T-cell (primary cell): Measurements from ENCODE around the gene CDHR2. TPM values are rescaled to one million over a fixed set of nuclear protein-coding genes. Genes with fewer than 3 reads are reported as not detected.
A peak's percentile ranks its signal among the peaks of the same experiment; 100 is the strongest.

Source experiments
- ATAC-seq, 4 experiments: fragments of 200-7000 bp in 3 of 4; fragments of 150-1000 bp in 1 of 4; cut with Tn5 transposase; replicated peaks in 1 of 4; 1 replicate in 3 of 4; 2 replicates in 1 of 4; pipeline ENCODE4 v1.10.0; 2021; ENCODE audit warnings: moderate library complexity in 3 of 4, mild to moderate bottlenecking in 2 of 4, moderate number of reproducible peaks in 1 of 4
- CTCF ChIA-PET, 2 donors: fragments of 300-600 bp; sonication (Branson Sonifier 250); formaldehyde crosslinking; loops; one replicate each; lab custom pipeline; 2022; ENCODE audit warnings: antibody characterized with exemption in 2 of 2; lab: Charles Lee
- POLR2A ChIA-PET, 2 donors: fragments of 300-600 bp; sonication (Branson Sonifier 250); formaldehyde crosslinking; loops; one replicate each; lab custom pipeline; 2022; ENCODE audit warnings: antibody characterized with exemption in 2 of 2; lab: Charles Lee
- DNase-seq, 35 experiments: peaks; one replicate each; pipeline versions ENCODE4 v3.0.0 to v3.0.0-alpha.2; 2013 to 2023
- H3K27ac ChIP-seq: one replicate; pipeline ENCODE4 v1.5.1; 2013; ENCODE audit warnings: low read length
- H3K27me3 ChIP-seq, 2 experiments: replicated peaks in 1 of 2; 1 replicate in 1 of 2; 2 replicates in 1 of 2; pipeline versions ENCODE4 v1.6.1 to v1.7.0; 2013; ENCODE audit warnings: low read length in 1 of 2, mixed read lengths in 1 of 2; ENCODE audit not compliant: control insufficient read depth in 2 of 2, insufficient read depth in 2 of 2; ENCODE audit errors: extremely low read depth in 1 of 2
- H3K36me3 ChIP-seq, 2 donors: 1 replicate in 1 of 2; 2 replicates in 1 of 2; pipeline versions ENCODE4 v1.6.1 to v1.7.0; 2013; ENCODE audit warnings: low read length in 1 of 2; ENCODE audit not compliant: control insufficient read depth in 2 of 2, insufficient read depth in 1 of 2; ENCODE audit errors: extremely low read depth in 1 of 2
- H3K4me1 ChIP-seq, 2 experiments: 1 replicate in 1 of 2; 2 replicates in 1 of 2; pipeline versions ENCODE4 v1.6.1 to v1.7.0; 2013; ENCODE audit warnings: low read length in 2 of 2, mixed read lengths in 1 of 2; ENCODE audit not compliant: insufficient read depth in 2 of 2, control insufficient read depth in 1 of 2; ENCODE audit errors: extremely low read depth in 1 of 2
- H3K4me3 ChIP-seq, 2 donors: 1 replicate in 1 of 2; 2 replicates in 1 of 2; pipeline versions ENCODE4 v1.5.1 to v1.7.0; 2013; ENCODE audit warnings: mild to moderate bottlenecking in 2 of 2, low read length in 1 of 2, moderate library complexity in 1 of 2; ENCODE audit not compliant: control insufficient read depth in 1 of 2; ENCODE audit errors: extremely low read depth in 1 of 2
- H3K9me3 ChIP-seq: 2 replicates; pipeline ENCODE4 v1.7.0; 2013
- H3K27ac Mint-ChIP-seq, 2 donors: one replicate each; pipeline ENCODE4 v1.8.0; 2020 to 2021; ENCODE audit warnings: mild to moderate bottlenecking in 2 of 2, mixed read lengths in 2 of 2
- H3K27me3 Mint-ChIP-seq, 2 donors: one replicate each; pipeline ENCODE4 v1.8.0; 2021 to 2022; ENCODE audit warnings: mixed read lengths in 2 of 2
- H3K36me3 Mint-ChIP-seq: one replicate; pipeline ENCODE4 v1.8.0; 2021; ENCODE audit warnings: mixed read lengths
- H3K4me1 Mint-ChIP-seq, 3 donors: one replicate each; pipeline ENCODE4 v1.8.0; 2020 to 2022; ENCODE audit warnings: mixed read lengths in 3 of 3, mild to moderate bottlenecking in 1 of 3
- H3K4me3 Mint-ChIP-seq, 3 donors: one replicate each; pipeline ENCODE4 v1.8.0; 2020 to 2022; ENCODE audit warnings: mild to moderate bottlenecking in 3 of 3, mixed read lengths in 3 of 3, moderate library complexity in 3 of 3
- H3K9me3 Mint-ChIP-seq, 3 donors: one replicate each; pipeline ENCODE4 v1.8.0; 2020 to 2022; ENCODE audit warnings: mixed read lengths in 3 of 3
- WGBS: methylation state at CpG from one replicate; pipeline ENCODE4 v1.1.5; 2013; ENCODE audit warnings: missing lambda C conversion rate; ENCODE audit not compliant: insufficient coverage; 5-methylcytosine and 5-hydroxymethylcytosine counted together
- total RNA-seq, 35 experiments: library from RNA in 6 of 35; stranded (reverse) in 6 of 35; fragments of 120-200 nt in 1 of 35; gene quantifications; one replicate each; pipeline versions ENCODE4 v1.2.1 to v1.2.4 and lab custom pipeline; 2013 to 2026

Gene CDHR2
- total RNA-seq, 5 donors from 2014 or later (not counting 1 experiment from before 2014, with no cell fraction given) = 1.6 to 3.1 (median 2.8) TPM

GRCh38 chr5:176508603-176509002 lies 40.5 kb upstream of the CDHR2 start:
- no peak for DNase-seq
- H3K27me3 Mint-ChIP-seq = no peaks in the 10 kb centered on the region
- H3K36me3 Mint-ChIP-seq = peaks cover 41% of the 10 kb centered on the region
- ChIA-PET CTCF (no interaction called here), POLR2A (no interaction called here)
- H3K4me1 ChIP-seq = no peaks in the 10 kb centered on the region
- H3K36me3 ChIP-seq = peaks cover 9 to 43% of the 10 kb centered on the region in 2 donors
- 91% methylated on average over 2 of the region's 4 CpGs for WGBS
- peaks cover 1 to 5% (median 3%) of the 10 kb centered on the region in 3 donors for H3K4me1 Mint-ChIP-seq
- no peak for ATAC-seq
- no peak overlapping the region for H3K4me3 Mint-ChIP-seq
- no peak overlapping the region for H3K27ac ChIP-seq
- no peak overlapping the region for H3K4me3 ChIP-seq
- H3K27me3 ChIP-seq = no peaks in the 10 kb centered on the region
- no peaks in the 10 kb centered on the region for H3K9me3 ChIP-seq
- H3K27ac Mint-ChIP-seq = peak overlapping the region in 1 of 2 donors; percentile 19
- H3K9me3 Mint-ChIP-seq = no peaks in the 10 kb centered on the region

- Mint-ChIP-seq H3K4me1 (peaks cover 13 to 24% (median 19%) of the 10 kb centered on the region in 3 donors), H3K36me3 (peaks cover 4% of the 10 kb centered on the region), H3K9me3 (no peaks in the 10 kb centered on the region), H3K27ac (peak overlapping the region in 1 of 2 donors; percentile 0), H3K4me3 (no peak overlapping the region), H3K27me3 (no peaks in the 10 kb centered on the region)
- ATAC-seq (no peak), DNase-seq (no peak)
- peaks cover 5 to 9% of the 10 kb centered on the region in 2 donors for H3K36me3 ChIP-seq
- H3K4me1 ChIP-seq = peaks cover 3 to 14% of the 10 kb centered on the region in 2 experiments
- WGBS = 98% methylated on average over 9 of the region's 12 CpGs
- no peak overlapping the region for H3K27ac ChIP-seq
- no peaks in the 10 kb centered on the region for H3K27me3 ChIP-seq
- H3K9me3 ChIP-seq = no peaks in the 10 kb centered on the region
- ChIA-PET CTCF (no interaction called here), POLR2A (interaction anchor here in 1 of 2 donors (0.5 kb wide), 1 partner anchor 30 kb away, joined by 4 read pairs; no protein-coding TSS in a partner anchor)
- no peak overlapping the region for H3K4me3 ChIP-seq
These were observed 35.4 kb upstream of the CDHR2 start for GRCh38 chr5:176513788-176514187.

GRCh38 chr5:176514244-176514950 lies 34.7 kb upstream of the CDHR2 start:
- H3K27ac ChIP-seq = no peak overlapping the region
- ATAC-seq (no peak), DNase-seq (no peak)
- ChIA-PET POLR2A (interaction anchor here in 1 of 2 donors (0.5 kb wide), 1 partner anchor 29 kb away, joined by 4 read pairs; no protein-coding TSS in a partner anchor), CTCF (no interaction called here)
- Mint-ChIP-seq H3K27me3 (no peaks in the 10 kb centered on the region), H3K4me1 (peaks cover 13 to 24% (median 19%) of the 10 kb centered on the region in 3 donors), H3K36me3 (peaks cover 2% of the 10 kb centered on the region), H3K9me3 (no peaks in the 10 kb centered on the region), H3K4me3 (no peak overlapping the region), H3K27ac (peak overlapping the region in 1 of 2 donors; percentile 0)
- peaks cover 3 to 14% of the 10 kb centered on the region in 2 experiments for H3K4me1 ChIP-seq
- H3K9me3 ChIP-seq = no peaks in the 10 kb centered on the region
- 89% methylated on average over 9 of the region's 11 CpGs for WGBS
- peaks cover 2 to 7% of the 10 kb centered on the region in 2 donors for H3K36me3 ChIP-seq
- H3K4me3 ChIP-seq = no peak overlapping the region
- H3K27me3 ChIP-seq = no peaks in the 10 kb centered on the region

- no peak overlapping the region for H3K27ac Mint-ChIP-seq
- CTCF ChIA-PET = no interaction called here
- no peaks in the 10 kb centered on the region for H3K27me3 Mint-ChIP-seq
- no peak overlapping the region for H3K27ac ChIP-seq
- peaks cover 3 to 14% of the 10 kb centered on the region in 2 experiments for H3K4me1 ChIP-seq
- H3K27me3 ChIP-seq = no peaks in the 10 kb centered on the region
- H3K36me3 Mint-ChIP-seq = no peaks in the 10 kb centered on the region
- H3K36me3 ChIP-seq = no peaks in the 10 kb centered on the region
- H3K4me3 Mint-ChIP-seq = no peak overlapping the region
- ATAC-seq (no peak), DNase-seq (no peak)
- POLR2A ChIA-PET = no interaction called here
- no peak overlapping the region for H3K4me3 ChIP-seq
- H3K4me1 Mint-ChIP-seq = peaks cover 16 to 24% (median 19%) of the 10 kb centered on the region in 3 donors
- no peaks in the 10 kb centered on the region for H3K9me3 ChIP-seq
- WGBS = no CpG with 5 or more reads among the region's 4 CpGs
- no peaks in the 10 kb centered on the region for H3K9me3 Mint-ChIP-seq
These were observed 33.7 kb upstream of the CDHR2 start for GRCh38 chr5:176515396-176515795.

GRCh38 chr5:176517053-176517661 lies 32.0 kb upstream of the CDHR2 start:
- DNase-seq (peak in 1 of 35 experiments; percentile 43), ATAC-seq (no peak)
- H3K4me3 Mint-ChIP-seq = peak overlapping the region in 1 of 3 donors; percentile 6
- H3K27ac Mint-ChIP-seq = no peak overlapping the region
- no peaks in the 10 kb centered on the region for H3K27me3 Mint-ChIP-seq
- Histone ChIP-seq H3K4me1 (peaks cover 3 to 14% of the 10 kb centered on the region in 2 experiments), H3K27ac (no peak overlapping the region), H3K27me3 (no peaks in the 10 kb centered on the region), H3K4me3 (no peak overlapping the region), H3K36me3 (no peaks in the 10 kb centered on the region), H3K9me3 (no peaks in the 10 kb centered on the region)
- no peaks in the 10 kb centered on the region for H3K9me3 Mint-ChIP-seq
- WGBS = 42% methylated on average over 3 of the region's 7 CpGs
- no peaks in the 10 kb centered on the region for H3K36me3 Mint-ChIP-seq
- ChIA-PET CTCF (no interaction called here), POLR2A (interaction anchor here in 1 of 2 donors (0.6 kb wide), 1 partner anchor 20 kb away, joined by 3 read pairs; the partner anchor contains the start of gene RNF44)
- peaks cover 19 to 25% (median 22%) of the 10 kb centered on the region in 3 donors for H3K4me1 Mint-ChIP-seq

GRCh38 chr5:176519810-176520720 lies 29.1 kb upstream of the CDHR2 start:
- 77% methylated on average over 13 of the region's 16 CpGs for WGBS
- Histone ChIP-seq H3K36me3 (no peaks in the 10 kb centered on the region), H3K9me3 (no peaks in the 10 kb centered on the region), H3K4me3 (no peak overlapping the region), H3K4me1 (peaks cover 3 to 22% of the 10 kb centered on the region in 2 experiments), H3K27me3 (no peaks in the 10 kb centered on the region), H3K27ac (no peak overlapping the region)
- no peak for ATAC-seq
- ChIA-PET CTCF (no interaction called here), POLR2A (no interaction called here)
- no peak overlapping the region for H3K4me3 Mint-ChIP-seq
- H3K27ac Mint-ChIP-seq = no peak overlapping the region
- no peaks in the 10 kb centered on the region for H3K36me3 Mint-ChIP-seq
- no peaks in the 10 kb centered on the region for H3K27me3 Mint-ChIP-seq
- DNase-seq = no peak
- no peaks in the 10 kb centered on the region for H3K9me3 Mint-ChIP-seq
- H3K4me1 Mint-ChIP-seq = peaks cover 17 to 29% (median 23%) of the 10 kb centered on the region in 3 donors
